ENCODE results near the gene PLEKHN1.

Gene PLEKHN1

DNA sequence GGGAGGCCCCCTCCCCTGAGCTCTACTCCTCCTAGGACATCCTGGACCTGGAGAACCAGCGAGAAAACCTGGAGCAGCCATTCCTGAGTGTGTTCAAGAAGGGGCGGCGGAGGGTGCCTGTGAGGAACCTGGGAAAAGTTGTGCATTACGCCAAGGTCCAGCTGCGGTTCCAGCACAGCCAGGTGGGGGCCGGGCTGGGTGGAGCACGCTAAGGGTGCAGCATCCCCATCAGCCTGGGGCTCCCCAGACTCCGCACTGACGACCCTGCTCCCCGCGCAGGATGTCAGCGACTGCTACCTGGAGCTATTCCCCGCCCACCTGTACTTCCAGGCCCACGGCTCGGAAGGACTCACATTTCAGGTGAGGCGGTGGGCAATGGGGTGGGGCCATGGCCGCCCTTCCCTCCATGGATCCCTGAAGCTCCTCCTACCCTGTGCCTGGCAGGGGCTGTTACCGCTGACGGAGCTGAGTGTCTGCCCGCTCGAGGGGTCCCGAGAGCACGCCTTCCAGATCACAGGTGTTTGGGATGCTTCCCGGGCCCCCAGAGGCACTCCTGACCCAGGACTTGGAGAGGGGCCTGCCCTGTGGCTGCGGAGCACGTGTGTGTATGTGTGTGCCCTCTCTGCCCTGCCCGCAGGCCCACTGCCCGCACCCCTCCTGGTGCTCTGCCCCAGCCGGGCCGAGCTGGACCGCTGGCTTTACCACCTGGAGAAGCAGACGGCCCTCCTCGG lies 4.1 kb downstream of the PLEKHN1 start:
- no peak overlapping the region for H3K4me3 ChIP-seq (ENCODE audit: low read depth, low read length)
- DNase-seq (ENCODE audit: low read depth): no peak
- TF ChIP-seq, protein P1, sequence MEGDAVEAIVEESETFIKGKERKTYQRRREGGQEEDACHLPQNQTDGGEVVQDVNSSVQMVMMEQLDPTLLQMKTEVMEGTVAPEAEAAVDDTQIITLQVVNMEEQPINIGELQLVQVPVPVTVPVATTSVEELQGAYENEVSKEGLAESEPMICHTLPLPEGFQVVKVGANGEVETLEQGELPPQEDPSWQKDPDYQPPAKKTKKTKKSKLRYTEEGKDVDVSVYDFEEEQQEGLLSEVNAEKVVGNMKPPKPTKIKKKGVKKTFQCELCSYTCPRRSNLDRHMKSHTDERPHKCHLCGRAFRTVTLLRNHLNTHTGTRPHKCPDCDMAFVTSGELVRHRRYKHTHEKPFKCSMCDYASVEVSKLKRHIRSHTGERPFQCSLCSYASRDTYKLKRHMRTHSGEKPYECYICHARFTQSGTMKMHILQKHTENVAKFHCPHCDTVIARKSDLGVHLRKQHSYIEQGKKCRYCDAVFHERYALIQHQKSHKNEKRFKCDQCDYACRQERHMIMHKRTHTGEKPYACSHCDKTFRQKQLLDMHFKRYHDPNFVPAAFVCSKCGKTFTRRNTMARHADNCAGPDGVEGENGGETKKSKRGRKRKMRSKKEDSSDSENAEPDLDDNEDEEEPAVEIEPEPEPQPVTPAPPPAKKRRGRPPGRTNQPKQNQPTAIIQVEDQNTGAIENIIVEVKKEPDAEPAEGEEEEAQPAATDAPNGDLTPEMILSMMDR (IDR thresholded peaks at IDR 0.05; ENCODE audit: control insufficient read depth, extremely low read depth, insufficient read depth): no peak

DNA sequence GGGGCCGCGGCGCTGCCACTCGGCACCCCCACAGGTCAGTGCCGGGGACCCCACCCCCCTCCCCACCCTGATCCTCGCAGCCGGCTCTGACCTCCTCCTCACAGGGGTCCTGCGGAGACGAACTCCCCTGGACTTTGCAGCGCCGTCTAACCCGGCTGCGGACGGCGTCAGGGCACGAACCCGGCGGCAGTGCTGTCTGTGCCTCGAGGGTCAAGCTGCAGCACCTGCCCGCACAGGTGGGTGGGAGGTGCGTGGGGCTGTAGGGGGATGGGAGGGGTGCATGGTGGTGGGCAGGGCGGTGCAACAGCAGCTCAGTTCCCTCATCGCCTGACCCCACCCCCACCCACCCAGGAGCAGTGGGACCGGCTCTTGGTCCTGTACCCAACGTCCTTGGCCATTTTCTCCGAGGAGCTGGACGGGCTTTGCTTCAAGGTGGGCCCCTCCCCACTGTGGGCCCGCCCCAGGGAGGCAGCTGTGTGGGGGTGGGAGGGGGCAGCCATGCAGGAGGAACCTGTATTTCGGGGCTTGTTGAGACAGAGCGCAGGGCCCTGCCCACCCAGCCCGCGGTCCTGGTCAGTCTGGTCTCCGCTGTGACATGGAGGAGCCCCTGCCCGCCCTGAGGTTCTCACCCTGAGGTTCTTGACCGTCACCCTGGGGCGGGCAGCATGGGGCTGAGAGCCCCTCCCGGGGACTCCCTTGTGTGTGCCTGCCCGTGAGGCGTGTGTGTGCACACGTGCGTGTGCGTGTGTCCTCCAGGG lies 4.9 kb downstream of the PLEKHN1 start:
- no peak overlapping the region for H3K4me3 ChIP-seq (ENCODE audit: low read depth, low read length)
- no peak for DNase-seq (ENCODE audit: low read depth)
- TF ChIP-seq, protein P1 (IDR thresholded peaks at IDR 0.05; ENCODE audit: control insufficient read depth, extremely low read depth, insufficient read depth): no peak

DNA sequence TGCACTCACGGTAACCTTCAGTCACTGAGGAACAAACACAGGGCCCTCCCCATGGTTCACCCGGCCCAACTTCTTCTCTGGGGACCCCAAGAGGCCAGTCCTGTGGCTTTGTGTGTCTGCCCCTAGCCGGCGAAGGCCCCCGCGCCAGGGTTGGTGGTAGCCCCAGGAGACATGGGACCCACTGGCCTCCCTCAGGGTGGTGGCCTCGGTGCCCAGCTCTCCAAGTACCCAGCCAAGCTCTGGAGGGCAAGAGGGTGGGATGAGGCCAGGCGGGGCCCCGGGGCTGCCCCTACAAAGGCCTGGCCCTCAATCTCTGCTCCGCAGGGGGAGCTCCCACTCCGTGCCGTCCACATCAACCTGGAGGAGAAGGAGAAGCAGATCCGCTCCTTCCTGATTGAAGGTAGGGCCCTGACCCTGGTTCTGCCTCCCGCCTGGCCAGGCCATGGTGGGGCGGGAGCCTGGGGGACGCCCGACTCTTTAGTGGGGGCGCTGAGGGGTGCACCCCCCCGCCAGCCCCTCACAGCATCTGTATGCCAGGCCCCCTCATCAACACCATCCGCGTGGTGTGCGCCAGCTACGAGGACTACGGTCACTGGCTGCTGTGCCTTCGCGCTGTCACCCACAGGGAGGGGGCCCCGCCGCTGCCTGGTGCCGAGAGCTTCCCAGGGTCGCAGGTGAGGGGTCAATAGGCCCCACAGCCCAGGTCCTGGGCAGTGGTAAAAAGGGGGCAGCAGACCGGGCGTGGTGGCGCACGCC lies 5.6 kb downstream of the PLEKHN1 start:
- DNase-seq (ENCODE audit: low read depth): no peak
- TF ChIP-seq, protein P1 (IDR thresholded peaks at IDR 0.05; ENCODE audit: control insufficient read depth, extremely low read depth, insufficient read depth): no peak
- no peak overlapping the region for H3K4me3 ChIP-seq (ENCODE audit: low read depth, low read length)

DNA sequence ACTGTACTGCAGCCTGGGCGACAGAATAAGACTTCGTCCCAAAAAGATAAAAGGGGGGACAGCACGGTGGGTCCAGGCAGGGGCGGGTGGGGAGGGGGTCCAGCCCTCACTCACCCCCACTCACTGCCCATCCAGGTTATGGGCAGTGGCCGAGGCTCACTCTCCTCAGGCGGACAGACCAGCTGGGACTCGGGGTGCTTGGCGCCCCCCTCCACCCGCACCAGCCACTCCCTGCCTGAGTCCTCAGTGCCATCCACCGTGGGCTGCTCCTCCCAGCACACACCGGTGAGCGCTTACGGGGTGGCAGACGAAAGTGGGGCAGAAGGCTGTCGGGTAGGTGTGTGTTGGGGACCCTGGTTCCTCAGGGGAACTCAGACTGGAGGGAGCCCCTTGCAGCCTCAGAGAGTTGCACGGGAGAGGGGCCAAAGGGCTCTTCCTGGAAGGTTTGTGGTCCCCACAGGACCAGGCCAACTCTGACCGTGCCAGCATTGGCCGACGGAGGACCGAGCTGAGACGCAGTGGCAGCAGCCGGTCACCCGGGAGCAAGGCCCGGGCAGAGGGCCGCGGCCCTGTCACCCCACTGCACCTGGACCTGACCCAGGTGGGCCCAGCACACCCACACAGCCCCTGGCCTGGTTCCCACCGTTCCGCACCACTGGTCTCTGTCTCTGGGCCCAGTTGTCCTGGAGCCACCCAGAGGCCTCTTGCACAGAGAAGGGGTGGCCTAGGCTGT lies 6.6 kb downstream of the PLEKHN1 start:
- H3K4me3 ChIP-seq (ENCODE audit: low read depth, low read length): no peak overlapping the region
- no peak for DNase-seq (ENCODE audit: low read depth)
- TF ChIP-seq, protein P1 (IDR thresholded peaks at IDR 0.05; ENCODE audit: control insufficient read depth, extremely low read depth, insufficient read depth): no peak

DNA sequence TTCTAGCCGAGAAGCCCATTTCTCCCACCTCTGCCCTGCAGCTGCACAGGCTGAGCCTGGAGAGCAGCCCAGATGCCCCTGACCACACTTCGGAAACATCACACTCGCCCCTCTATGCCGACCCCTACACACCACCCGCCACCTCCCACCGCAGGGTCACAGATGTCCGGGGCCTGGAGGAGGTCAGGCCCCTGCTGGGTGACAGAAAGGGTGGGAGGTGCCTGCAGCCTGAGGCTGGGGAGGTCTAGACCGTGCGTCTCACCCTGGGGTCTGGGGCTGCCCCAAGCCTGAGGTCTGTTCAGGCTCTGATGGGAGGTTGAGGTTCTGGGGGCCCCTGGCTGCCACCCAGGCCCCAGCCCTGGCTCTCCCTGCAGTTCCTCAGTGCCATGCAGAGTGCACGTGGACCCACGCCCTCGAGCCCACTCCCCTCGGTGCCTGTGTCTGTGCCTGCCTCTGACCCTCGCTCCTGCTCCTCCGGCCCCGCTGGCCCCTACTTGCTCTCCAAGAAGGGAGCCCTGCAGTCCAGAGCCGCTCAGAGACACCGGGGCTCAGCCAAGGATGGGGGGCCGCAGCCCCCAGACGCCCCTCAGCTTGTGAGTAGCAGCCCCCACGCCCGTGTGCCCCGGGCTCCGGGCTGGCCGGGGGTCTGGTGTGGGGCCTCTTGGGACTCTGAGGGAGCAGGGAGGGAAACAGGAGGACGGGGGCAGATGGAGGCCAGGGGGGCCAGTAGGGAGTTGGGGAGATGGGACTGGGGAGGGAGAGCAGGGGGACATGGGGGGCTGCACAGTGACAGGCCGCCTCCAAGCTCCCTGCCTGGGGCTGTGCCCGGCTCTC lies 7.4 kb downstream of the PLEKHN1 start:
- no peak overlapping the region for H3K4me3 ChIP-seq (ENCODE audit: low read depth, low read length)
- DNase-seq (ENCODE audit: low read depth): no peak
- TF ChIP-seq, protein P1 (IDR thresholded peaks at IDR 0.05; ENCODE audit: control insufficient read depth, extremely low read depth, insufficient read depth): no peak

DNA sequence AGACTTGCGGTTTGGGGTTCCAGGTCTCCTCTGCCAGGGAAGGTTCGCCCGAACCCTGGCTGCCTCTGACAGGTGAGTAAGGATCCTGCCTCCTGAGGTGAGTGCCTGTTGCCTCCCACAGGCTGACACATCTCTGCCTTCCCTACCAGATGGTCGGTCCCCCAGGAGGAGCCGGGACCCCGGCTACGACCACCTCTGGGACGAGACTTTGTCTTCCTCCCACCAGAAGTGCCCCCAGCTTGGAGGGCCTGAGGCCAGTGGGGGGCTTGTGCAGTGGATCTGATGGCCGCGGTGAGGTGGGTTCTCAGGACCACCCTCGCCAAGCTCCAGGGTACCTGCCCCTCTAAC lies 8.0 kb downstream of the PLEKHN1 start:
- TF ChIP-seq, protein P1 (IDR thresholded peaks at IDR 0.05; ENCODE audit: control insufficient read depth, extremely low read depth, insufficient read depth): no peak
- H3K4me3 ChIP-seq (ENCODE audit: low read depth, low read length): no peak overlapping the region
- DNase-seq (ENCODE audit: low read depth): no peak
